Subcutaneous abdominal adipose tissue (tissue), 5 donors: ENCODE data around the gene ELAPOR1.

ENCODE experiments used
- H3K27ac ChIP-seq: one replicate; pipeline ENCODE4 v1.7.0; 2013; ENCODE audit warnings: low read depth, mild to moderate bottlenecking, inconsistent platforms, low read length, moderate library complexity
- H3K27me3 ChIP-seq, 5 donors: one replicate each; pipeline ENCODE4 v1.7.0; 2013; ENCODE audit warnings: low read length in 5 of 5, inconsistent platforms in 1 of 5; ENCODE audit not compliant: control insufficient read depth in 5 of 5, insufficient read depth in 4 of 5
- H3K36me3 ChIP-seq, 5 donors: one replicate each; pipeline ENCODE4 v1.7.0; 2013; ENCODE audit warnings: low read length in 5 of 5; ENCODE audit not compliant: control insufficient read depth in 5 of 5, insufficient read depth in 5 of 5
- H3K4me1 ChIP-seq, 5 donors: one replicate each; pipeline ENCODE4 v1.7.0; 2013; ENCODE audit warnings: low read length in 5 of 5, mild to moderate bottlenecking in 3 of 5, moderate library complexity in 1 of 5; ENCODE audit not compliant: control insufficient read depth in 5 of 5, insufficient read depth in 5 of 5
- H3K4me3 ChIP-seq, 5 donors: one replicate each; pipeline ENCODE4 v1.7.0; 2013; ENCODE audit warnings: low read length in 5 of 5, low read depth in 1 of 5
- H3K9ac ChIP-seq, 5 donors: one replicate each; pipeline ENCODE4 v1.7.0; 2013; ENCODE audit warnings: low read length in 5 of 5, mild to moderate bottlenecking in 4 of 5, moderate library complexity in 3 of 5
- H3K9me3 ChIP-seq, 5 donors: one replicate each; pipeline ENCODE4 v1.7.0; 2013; ENCODE audit warnings: low read length in 5 of 5; ENCODE audit not compliant: control insufficient read depth in 5 of 5
- donor health status: healthy.
- donor health status: healthy.
- donor health status: healthy.
- donor health status: healthy.
- donor health status: healthy.

ELAPOR1 gene

GRCh38 chr1:109113590-109114341, at the start of gene ELAPOR1:
TSS of gene ELAPOR1 (plus strand) at chr1:109114115. CDS start at chr1:109114184, 69 bp downstream.
- H3K27me3 ChIP-seq = peaks cover 18 to 29% (median 27%) of the 10 kb centered on the region in 5 donors
- H3K36me3 ChIP-seq = no peaks in the 10 kb centered on the region
- peak within 1 kb of the TSS; percentile 34 to 61 (median 52) for H3K4me3 ChIP-seq
- H3K4me1 ChIP-seq = peaks cover 0 to 24% (median 21%) of the 10 kb centered on the region in 5 donors
- no peaks in the 10 kb centered on the region for H3K9me3 ChIP-seq
- peak within 1 kb of the TSS in 1 of 5 donors; percentile 60 for H3K9ac ChIP-seq
- no peak within 1 kb of the TSS for H3K27ac ChIP-seq

- H3K36me3 ChIP-seq = peaks cover 20 to 48% (median 27%) of the 10 kb centered on the region in 5 donors
- H3K9me3 ChIP-seq = no peaks in the 10 kb centered on the region
- H3K27me3 ChIP-seq = no peaks in the 10 kb centered on the region
- H3K9ac ChIP-seq = no peak overlapping the region
- H3K4me1 ChIP-seq = peaks cover 0 to 6% (median 0%) of the 10 kb centered on the region in 5 donors
- no peak overlapping the region for H3K4me3 ChIP-seq
- no peak overlapping the region for H3K27ac ChIP-seq
Measured at GRCh38 chr1:109065137-109065536, 48.8 kb upstream of the ELAPOR1 start.

- H3K4me1 ChIP-seq = peaks cover 0 to 6% (median 0%) of the 10 kb centered on the region in 5 donors
- H3K4me3 ChIP-seq = no peak overlapping the region
- no peak overlapping the region for H3K9ac ChIP-seq
- no peaks in the 10 kb centered on the region for H3K9me3 ChIP-seq
- H3K36me3 ChIP-seq = peaks cover 15 to 51% (median 29%) of the 10 kb centered on the region in 5 donors
- no peaks in the 10 kb centered on the region for H3K27me3 ChIP-seq
- H3K27ac ChIP-seq = no peak overlapping the region
Measured at GRCh38 chr1:109067883-109068282, 46.0 kb upstream of the ELAPOR1 start.

- H3K36me3 ChIP-seq = peaks cover 12 to 43% (median 24%) of the 10 kb centered on the region in 5 donors
- H3K27me3 ChIP-seq = no peaks in the 10 kb centered on the region
- no peak overlapping the region for H3K9ac ChIP-seq
- peaks cover 0 to 6% (median 0%) of the 10 kb centered on the region in 5 donors for H3K4me1 ChIP-seq
- H3K4me3 ChIP-seq = no peak overlapping the region
- H3K27ac ChIP-seq = no peak overlapping the region
- H3K9me3 ChIP-seq = no peaks in the 10 kb centered on the region
Measured at GRCh38 chr1:109069294-109069693, 44.6 kb upstream of the ELAPOR1 start.

GRCh38 chr1:109075531-109076490, 38.1 kb upstream of the ELAPOR1 start, which contains the start of gene TAF13:
TSS of gene TAF13 (minus strand) at chr1:109076003. CDS start at chr1:109075947, 56 bp downstream.
- H3K4me1 ChIP-seq = peaks cover 0 to 27% (median 24%) of the 10 kb centered on the region in 5 donors
- H3K9me3 ChIP-seq = no peaks in the 10 kb centered on the region
- H3K4me3 ChIP-seq = peak within 1 kb of the TSS; percentile 76 to 99 (median 91)
- H3K9ac ChIP-seq = peak within 1 kb of the TSS; percentile 78 to 99 (median 94)
- no peaks in the 10 kb centered on the region for H3K27me3 ChIP-seq
- peak within 1 kb of the TSS; percentile 96 for H3K27ac ChIP-seq
- peaks cover 0 to 2% (median 2%) of the 10 kb centered on the region in 5 donors for H3K36me3 ChIP-seq

GRCh38 chr1:109078317-109078716, 35.6 kb upstream of the ELAPOR1 start:
- no peak overlapping the region for H3K4me3 ChIP-seq
- H3K27me3 ChIP-seq = no peaks in the 10 kb centered on the region
- H3K27ac ChIP-seq = no peak overlapping the region

GRCh38 chr1:109079240-109079622, 34.7 kb upstream of the ELAPOR1 start:
- no peaks in the 10 kb centered on the region for H3K36me3 ChIP-seq
- no peaks in the 10 kb centered on the region for H3K27me3 ChIP-seq
- H3K9me3 ChIP-seq = no peaks in the 10 kb centered on the region
- H3K4me3 ChIP-seq = no peak overlapping the region
- peak overlapping the region; percentile 78 for H3K27ac ChIP-seq
- H3K4me1 ChIP-seq = peaks cover 0 to 27% (median 24%) of the 10 kb centered on the region in 5 donors
- no peak overlapping the region for H3K9ac ChIP-seq

More at GRCh38 chr1:109078317-109078716, 35.6 kb upstream of the ELAPOR1 start:
- no peak overlapping the region for H3K9ac ChIP-seq
- H3K9me3 ChIP-seq = no peaks in the 10 kb centered on the region
- peaks cover 0 to 27% (median 24%) of the 10 kb centered on the region in 5 donors for H3K4me1 ChIP-seq
- H3K36me3 ChIP-seq = no peaks in the 10 kb centered on the region

GRCh38 chr1:109080441-109081082, 33.4 kb upstream of the ELAPOR1 start:
- Histone ChIP-seq H3K9me3 (no peaks in the 10 kb centered on the region), H3K36me3 (no peaks in the 10 kb centered on the region), H3K27ac (peak overlapping the region; percentile 78), H3K9ac (peak overlapping the region in 1 of 5 donors; percentile 4), H3K27me3 (no peaks in the 10 kb centered on the region), H3K4me3 (peak overlapping the region in 1 of 5 donors; percentile 16), H3K4me1 (peaks cover 0 to 16% (median 15%) of the 10 kb centered on the region in 5 donors)

GRCh38 chr1:109083501-109083900, 30.4 kb upstream of the ELAPOR1 start:
- Histone ChIP-seq H3K27ac (no peak overlapping the region), H3K27me3 (no peaks in the 10 kb centered on the region), H3K9me3 (no peaks in the 10 kb centered on the region), H3K4me1 (peaks cover 0 to 11% (median 8%) of the 10 kb centered on the region in 5 donors), H3K4me3 (no peak overlapping the region), H3K36me3 (no peaks in the 10 kb centered on the region), H3K9ac (no peak overlapping the region)
